ENCODE measurements around the gene FXYD5.

The FXYD5 gene

GRCh38 chr19:35116072-35116801 is 38.3 kb upstream of the FXYD5 start:
- Histone ChIP-seq H3K4me1 (ENCODE audit: control insufficient read depth, low read length) (peaks cover 10% of the 10 kb centered on the region), H3K79me2 (ENCODE audit: control insufficient read depth, low read length) (no peaks in the 10 kb centered on the region), H3K27ac (ENCODE audit: low read depth, low read length) (no peak overlapping the region), H3K36me3 (ENCODE audit: control insufficient read depth, low read length) (no peaks in the 10 kb centered on the region), H3K9me2 (replicated peaks; ENCODE audit: control insufficient read depth, low read length) (no peaks in the 10 kb centered on the region), H3K4me3 (ENCODE audit: low read length) (no peak overlapping the region), H3F3A (ENCODE audit: control insufficient read depth, insufficient read depth) (no peaks in the 10 kb centered on the region), H3K4me2 (ENCODE audit: low read length) (no peak overlapping the region), H3K27me3 (ENCODE audit: control insufficient read depth, low read length) (no peaks in the 10 kb centered on the region; the same call in 1 of the 2 replicates), H3K9me3 (ENCODE audit: control insufficient read depth, insufficient read depth, low read length) (no peaks in the 10 kb centered on the region), H4K20me1 (ENCODE audit: control insufficient read depth, insufficient read depth, low read depth, low read length) (no peaks in the 10 kb centered on the region)
- TF ChIP-seq EZH2phosphoT487 (IDR thresholded peaks at IDR 0.05; ENCODE audit: borderline replicate concordance, low read length) (no peak), CTCF (IDR thresholded peaks at IDR 0.05; ENCODE audit: low read depth, low read length, poor library complexity, severe bottlenecking) (no peak)

- peaks cover 10% of the 10 kb centered on the region for H3K4me1 ChIP-seq (ENCODE audit: control insufficient read depth, low read length)
- H3K79me2 ChIP-seq (ENCODE audit: control insufficient read depth, low read length) = no peaks in the 10 kb centered on the region
- no peaks in the 10 kb centered on the region; the same call in 1 of the 2 replicates for H3K27me3 ChIP-seq (ENCODE audit: control insufficient read depth, low read length)
- H4K20me1 ChIP-seq (ENCODE audit: control insufficient read depth, insufficient read depth, low read depth, low read length) = no peaks in the 10 kb centered on the region
- H3K9me2 ChIP-seq (replicated peaks; ENCODE audit: control insufficient read depth, low read length) = no peaks in the 10 kb centered on the region
- no peak overlapping the region for H3K4me2 ChIP-seq (ENCODE audit: low read length)
- H3K9me3 ChIP-seq (ENCODE audit: control insufficient read depth, insufficient read depth, low read length) = no peaks in the 10 kb centered on the region
- no peak overlapping the region for H3K27ac ChIP-seq (ENCODE audit: low read depth, low read length)
- no peak for TF ChIP-seq EZH2phosphoT487 (IDR thresholded peaks at IDR 0.05; ENCODE audit: borderline replicate concordance, low read length)
- H3K36me3 ChIP-seq (ENCODE audit: control insufficient read depth, low read length) = no peaks in the 10 kb centered on the region
- no peaks in the 10 kb centered on the region for H3F3A ChIP-seq (ENCODE audit: control insufficient read depth, insufficient read depth)
- no peak overlapping the region for H3K4me3 ChIP-seq (ENCODE audit: low read length)
These were observed 37.4 kb upstream of the FXYD5 start for GRCh38 chr19:35117116-35117515.

- H3K36me3 ChIP-seq (ENCODE audit: control insufficient read depth, low read length) = no peaks in the 10 kb centered on the region
- H3K79me2 ChIP-seq (ENCODE audit: control insufficient read depth, low read length) = no peaks in the 10 kb centered on the region
- H3K4me2 ChIP-seq (ENCODE audit: low read length) = no peak overlapping the region
- no peak for TF ChIP-seq CTCF (IDR thresholded peaks at IDR 0.05; ENCODE audit: low read depth, low read length, poor library complexity, severe bottlenecking)
- TF ChIP-seq EZH2phosphoT487 (IDR thresholded peaks at IDR 0.05; ENCODE audit: borderline replicate concordance, low read length) = no peak
- no peaks in the 10 kb centered on the region; the same call in 1 of the 2 replicates for H4K20me1 ChIP-seq (ENCODE audit: control insufficient read depth, insufficient read depth, low read depth, low read length)
- H3K4me1 ChIP-seq (ENCODE audit: control insufficient read depth, low read length) = peaks cover 10% of the 10 kb centered on the region
- no peak overlapping the region for H3K27ac ChIP-seq (ENCODE audit: low read depth, low read length)
- no peaks in the 10 kb centered on the region for H3K9me2 ChIP-seq (replicated peaks; ENCODE audit: control insufficient read depth, low read length)
- no peak overlapping the region for H3K4me3 ChIP-seq (ENCODE audit: low read length)
- no peaks in the 10 kb centered on the region for H3K9me3 ChIP-seq (ENCODE audit: control insufficient read depth, insufficient read depth, low read length)
- H3K27me3 ChIP-seq (ENCODE audit: control insufficient read depth, low read length) = no peaks in the 10 kb centered on the region; the same call in 1 of the 2 replicates
- no peaks in the 10 kb centered on the region for H3F3A ChIP-seq (ENCODE audit: control insufficient read depth, insufficient read depth)
These were observed 36.7 kb upstream of the FXYD5 start for GRCh38 chr19:35117799-35118198.

GRCh38 chr19:35118268-35119020 is 36.1 kb upstream of the FXYD5 start:
- H3K27ac ChIP-seq (ENCODE audit: low read depth, low read length) = no peak overlapping the region
- TF ChIP-seq CTCF (IDR thresholded peaks at IDR 0.05; ENCODE audit: low read depth, low read length, poor library complexity, severe bottlenecking) = no peak
- TF ChIP-seq EZH2phosphoT487 (IDR thresholded peaks at IDR 0.05; ENCODE audit: borderline replicate concordance, low read length) = no peak

More at GRCh38 chr19:35118268-35119020, 36.1 kb upstream of the FXYD5 start:
- H3K9me2 ChIP-seq (replicated peaks; ENCODE audit: control insufficient read depth, low read length) = no peaks in the 10 kb centered on the region
- no peaks in the 10 kb centered on the region for H3K9me3 ChIP-seq (ENCODE audit: control insufficient read depth, insufficient read depth, low read length)
- no peaks in the 10 kb centered on the region for H3F3A ChIP-seq (ENCODE audit: control insufficient read depth, insufficient read depth)
- no peaks in the 10 kb centered on the region for H3K36me3 ChIP-seq (ENCODE audit: control insufficient read depth, low read length)
- H3K79me2 ChIP-seq (ENCODE audit: control insufficient read depth, low read length) = no peaks in the 10 kb centered on the region
- peaks cover 10% of the 10 kb centered on the region for H3K4me1 ChIP-seq (ENCODE audit: control insufficient read depth, low read length)
- H3K27me3 ChIP-seq (ENCODE audit: control insufficient read depth, low read length) = no peaks in the 10 kb centered on the region; the same call in 1 of the 2 replicates
- H3K4me2 ChIP-seq (ENCODE audit: low read length) = no peak overlapping the region
- H3K4me3 ChIP-seq (ENCODE audit: low read length) = no peak overlapping the region
- H4K20me1 ChIP-seq (ENCODE audit: control insufficient read depth, insufficient read depth, low read depth, low read length) = no peaks in the 10 kb centered on the region; the same call in 1 of the 2 replicates
